OCI-LY1 (cell line): ENCODE data around the gene ARHGAP35.

Experiments
- CTCF ChIP-seq: fragments of 200-600 bp; sonication (generic), shearing (Covaris generic); IDR thresholded peaks from 2 replicates; pipeline ENCODE4 v1.5.1; 2017; ENCODE audit warnings: mild to moderate bottlenecking, antibody characterized with exemption, low read length, moderate library complexity, mixed read lengths
- EZH2 ChIP-seq: fragments of 200-600 bp; sonication (generic), shearing (Covaris generic); IDR thresholded peaks from 2 replicates; pipeline ENCODE4 v1.8.0; 2017; ENCODE audit warnings: borderline replicate concordance, mixed run types, mild to moderate bottlenecking, antibody characterized with exemption, low read length, moderate library complexity, mixed read lengths

- TF ChIP-seq CTCF (no peak), EZH2 (no peak)
These were observed 26.5 kb downstream of the ARHGAP35 start for GRCh38 chr19:46887240-46887782.
